B cell (primary cell): ENCODE data around the gene BCOR. TPM values are rescaled to one million over a fixed set of nuclear protein-coding genes. Genes with fewer than 3 reads are reported as not detected.

ENCODE experiments used
- ATAC-seq: fragments of 200-7000 bp; cut with Tn5 transposase; one replicate; pipeline ENCODE4 v1.10.0; 2021; ENCODE audit warnings: low read depth, mild to moderate bottlenecking, moderate number of reproducible peaks, moderate library complexity
- CTCF ChIA-PET: fragments of 350-600 bp; sonication (Branson Sonifier 250); formaldehyde crosslinking; loops from one replicate; lab custom pipeline; 2021; ENCODE audit warnings: antibody characterized with exemption, inconsistent platforms; lab: Charles Lee
- POLR2A ChIA-PET: fragments of 350-600 bp; sonication (Branson Sonifier 250); formaldehyde crosslinking; loops from one replicate; lab custom pipeline; 2021; ENCODE audit warnings: antibody characterized with exemption; lab: Charles Lee
- DNase-seq: peaks from one replicate; pipeline ENCODE4 v3.0.0; 2013
- H2AFZ ChIP-seq: 2 replicates; pipeline ENCODE4 v1.6.1; 2012; ENCODE audit warnings: mild to moderate bottlenecking, low read depth, low read length; ENCODE audit not compliant: insufficient read depth, poor library complexity, severe bottlenecking
- H3K27ac ChIP-seq, 2 donors: 1 replicate in 1 of 2; 2 replicates in 1 of 2; pipeline ENCODE4 v1.5.1; 2012 to 2013; ENCODE audit warnings: low read length in 2 of 2, mild to moderate bottlenecking in 2 of 2, moderate library complexity in 1 of 2
- H3K27me3 ChIP-seq, 4 experiments: fragments of 200-600 bp in 1 of 4; sonication (generic) in 1 of 4; replicated peaks in 1 of 4; 1 replicate in 2 of 4; 2 replicates in 2 of 4; pipeline versions ENCODE4 v1.6.1 to v1.7.0; 2013 to 2016; ENCODE audit warnings: low read length in 3 of 4, mild to moderate bottlenecking in 2 of 4, mixed read lengths in 1 of 4, moderate library complexity in 1 of 4; ENCODE audit not compliant: insufficient read depth in 4 of 4, control insufficient read depth in 3 of 4; ENCODE audit errors: control extremely low read depth in 1 of 4
- H3K36me3 ChIP-seq, 2 experiments: replicated peaks in 1 of 2; 1 replicate in 1 of 2; 2 replicates in 1 of 2; pipeline versions ENCODE4 v1.6.1 to v1.7.1; 2013; ENCODE audit warnings: low read length in 1 of 2; ENCODE audit not compliant: insufficient read depth in 2 of 2, control insufficient read depth in 1 of 2; ENCODE audit errors: control extremely low read depth in 1 of 2, extremely low read depth in 1 of 2
- H3K4me1 ChIP-seq, 2 donors: fragments of 200-600 bp in 1 of 2; sonication (generic) in 1 of 2; 1 replicate in 1 of 2; 2 replicates in 1 of 2; pipeline versions ENCODE4 v1.5.1 to v1.6.1; 2013 to 2017; ENCODE audit warnings: low read length in 2 of 2; ENCODE audit not compliant: control insufficient read depth in 2 of 2, insufficient read depth in 2 of 2
- H3K4me2 ChIP-seq: replicated peaks from 2 replicates; pipeline ENCODE3; 2012; ENCODE audit warnings: mild to moderate bottlenecking, low read depth, low read length; ENCODE audit not compliant: poor library complexity, severe bottlenecking
- H3K4me3 ChIP-seq, 5 experiments: fragments of 200-600 bp in 1 of 5; sonication (generic) in 1 of 5; 1 replicate in 3 of 5; 2 replicates in 2 of 5; pipeline versions ENCODE4 v1.5.1 to v1.7.0; 2011 to 2016; ENCODE audit warnings: low read length in 4 of 5, mild to moderate bottlenecking in 4 of 5, low read depth in 2 of 5, control low read depth in 1 of 5, moderate library complexity in 1 of 5; ENCODE audit not compliant: insufficient read depth in 1 of 5; ENCODE audit errors: control extremely low read depth in 1 of 5, extremely low read depth in 1 of 5
- H3K79me2 ChIP-seq: fragments of 200-600 bp; sonication (generic); one replicate; pipeline ENCODE4 v1.6.0; 2016; ENCODE audit warnings: low read length; ENCODE audit not compliant: control insufficient read depth, insufficient read depth
- H3K9ac ChIP-seq: fragments of 200-600 bp; sonication (generic); 2 replicates; pipeline ENCODE4 v1.6.1; 2017; ENCODE audit warnings: mild to moderate bottlenecking, low read length, moderate library complexity
- H3K9me3 ChIP-seq, 3 donors: one replicate each; pipeline versions ENCODE4 v1.6.1 to v1.7.1; 2013; ENCODE audit warnings: low read length in 2 of 3; ENCODE audit not compliant: control insufficient read depth in 2 of 3, insufficient read depth in 1 of 3; ENCODE audit errors: control extremely low read depth in 1 of 3
- H4K20me1 ChIP-seq: 2 replicates; pipeline ENCODE4 v1.6.0; 2012; ENCODE audit warnings: mild to moderate bottlenecking, low read length; ENCODE audit not compliant: insufficient read depth, control insufficient read depth, poor library complexity, severe bottlenecking
- H3K27ac Mint-ChIP-seq: one replicate; pipeline ENCODE4 v1.8.0; 2021; ENCODE audit warnings: mixed read lengths
- H3K27me3 Mint-ChIP-seq: one replicate; pipeline ENCODE4 v1.8.0; 2021; ENCODE audit warnings: mixed read lengths
- H3K4me1 Mint-ChIP-seq: one replicate; pipeline ENCODE4 v1.8.0; 2021; ENCODE audit warnings: mixed read lengths
- H3K4me3 Mint-ChIP-seq: one replicate; pipeline ENCODE4 v1.8.0; 2021; ENCODE audit warnings: mixed read lengths
- H3K9me3 Mint-ChIP-seq: one replicate; pipeline ENCODE4 v1.8.0; 2022; ENCODE audit warnings: mixed read lengths; ENCODE audit not compliant: insufficient read depth
- CTCF ChIP-seq: fragments of 200-600 bp; IDR thresholded peaks from one replicate; pipeline ENCODE4 v1.8.0; 2022; ENCODE audit warnings: antibody characterized with exemption, mild to moderate bottlenecking
- EZH2 ChIP-seq: IDR thresholded peaks from 2 replicates; pipeline ENCODE4 v1.6.1; 2012; ENCODE audit warnings: borderline replicate concordance, low read depth, mild to moderate bottlenecking, moderate library complexity, low read length; ENCODE audit not compliant: insufficient read depth, poor library complexity, severe bottlenecking
- WGBS: methylation state at CpG from one replicate; pipeline ENCODE4 v1.1.5; 2013; ENCODE audit warnings: missing lambda C conversion rate; ENCODE audit not compliant: insufficient coverage; 5-methylcytosine and 5-hydroxymethylcytosine counted together
- intact Hi-C: fragments of 100-400 bp; cut with micrococcal nuclease; formaldehyde crosslinking; loops from one replicate; pipeline ENCODE4 v1.10.0; 2022
- polyA plus RNA-seq: library from polyadenylated mRNA; depleted of rRNA; stranded (reverse); fragments of >200 nt; gene quantifications from 2 replicates; pipeline ENCODE4 v1.2.3, GENCODE V29; 2012
- total RNA-seq, 2 donors: library from RNA; stranded (reverse); fragments of 120-200 nt in 1 of 2; gene quantifications; 1 replicate in 1 of 2; 2 replicates in 1 of 2; pipeline versions ENCODE4 v1.2.3 to v1.2.4, GENCODE V29; 2013 to 2022

Gene BCOR
- total and polyA plus RNA-seq, 2 donors (not counting 1 experiment from before 2014, with no cell fraction given): 19.0 to 65.3 TPM

GRCh38 chrX:40037367-40037766 lies 60.4 kb downstream of the BCOR start:
- Mint-ChIP-seq H3K9me3 (no peaks in the 10 kb centered on the region), H3K27me3 (no peaks in the 10 kb centered on the region), H3K4me3 (no peak overlapping the region), H3K27ac (no peak overlapping the region), H3K4me1 (peaks cover 10% of the 10 kb centered on the region)
- no peak overlapping the region for H3K27ac ChIP-seq
- H3K9me3 ChIP-seq: peaks cover 0 to 6% (median 0%) of the 10 kb centered on the region in 3 donors
- ChIA-PET POLR2A (no interaction called here), CTCF (no interaction called here)
- no peaks in the 10 kb centered on the region for H3K79me2 ChIP-seq
- no peak for TF ChIP-seq CTCF
- no peak for TF ChIP-seq EZH2
- H3K4me1 ChIP-seq: peaks cover 6 to 13% of the 10 kb centered on the region in 2 donors
- no peak overlapping the region for H3K9ac ChIP-seq
- intact Hi-C loops: no loop called here
- H3K4me3 ChIP-seq: no peak overlapping the region
- H3K36me3 ChIP-seq: no peaks in the 10 kb centered on the region
- no peaks in the 10 kb centered on the region for H4K20me1 ChIP-seq
- DNase-seq: no peak
- no peaks in the 10 kb centered on the region for H3K27me3 ChIP-seq
- ATAC-seq: no peak
- no peak overlapping the region for H2AFZ ChIP-seq
- H3K4me2 ChIP-seq: no peak overlapping the region

GRCh38 chrX:40035726-40036125 lies 62.0 kb downstream of the BCOR start:
- TF ChIP-seq EZH2: no peak
- no peak for TF ChIP-seq CTCF
- peaks cover 5% of the 10 kb centered on the region for H3K4me1 Mint-ChIP-seq
- Histone ChIP-seq H3K9me3 (peaks cover 0 to 6% (median 0%) of the 10 kb centered on the region in 3 donors), H3K79me2 (no peaks in the 10 kb centered on the region), H3K9ac (no peak overlapping the region), H2AFZ (no peak overlapping the region), H3K36me3 (no peaks in the 10 kb centered on the region), H3K27ac (no peak overlapping the region), H4K20me1 (no peaks in the 10 kb centered on the region), H3K4me1 (peaks cover 5 to 8% of the 10 kb centered on the region in 2 donors), H3K27me3 (no peaks in the 10 kb centered on the region), H3K4me3 (no peak overlapping the region), H3K4me2 (no peak overlapping the region)
- no peaks in the 10 kb centered on the region for H3K9me3 Mint-ChIP-seq
- no peak overlapping the region for H3K27ac Mint-ChIP-seq
- H3K4me3 Mint-ChIP-seq: no peak overlapping the region
- H3K27me3 Mint-ChIP-seq: no peaks in the 10 kb centered on the region
- POLR2A ChIA-PET: interaction anchor here (0.6 kb wide), 1 partner anchor 10 kb away, joined by 4 read pairs; no protein-coding TSS in a partner anchor
- no peak for DNase-seq
- no peak for ATAC-seq
- CTCF ChIA-PET: interaction anchor here (1.0 kb wide), 1 partner anchor 248 kb away, joined by 3 read pairs; no protein-coding TSS in a partner anchor
- WGBS: 40% methylated on average over 1 of the region's 5 CpGs
- intact Hi-C loops: no loop called here
